GM12878 (cell line): ENCODE measurements around the gene SULT1C4. TPM values are rescaled to one million over a fixed set of nuclear protein-coding genes. Genes with fewer than 3 reads are reported as not detected.

Experiments used
- ATAC-seq: fragments of 200-7000 bp; cut with Tn5 transposase; 3 replicates; pipeline ENCODE4 v1.9.1; 2020; ENCODE audit warnings: mild to moderate bottlenecking, moderate library complexity
- BruUV-seq: library from RNA; stranded (reverse); fragments of 400-500 nt; replicated peaks from 2 replicates; lab custom pipeline; 2021; lab: Mats Ljungman, UMichigan
- CTCF ChIA-PET: fragments of 300-600 bp; sonication (Branson Sonifier 250); formaldehyde crosslinking; extraction: SDS; loops from one replicate; lab custom pipeline; 2021; ENCODE audit warnings: inconsistent platforms; lab: Yijun Ruan, JAX
- POLR2A ChIA-PET: fragments of 350-600 bp; formaldehyde crosslinking; extraction: SDS; loops from one replicate; lab custom pipeline; 2021; ENCODE audit warnings: inconsistent platforms; lab: Charles Lee
- RAD21 ChIA-PET: fragments of 300-600 bp; sonication (Branson Sonifier 250); formaldehyde crosslinking; loops from one replicate; lab custom pipeline; 2023; ENCODE audit warnings: antibody characterized with exemption; ENCODE audit not compliant: unreplicated experiment; lab: Charles Lee
- SMC1A ChIA-PET: fragments of 300-600 bp; sonication (Branson Sonifier 250); formaldehyde crosslinking; loops from one replicate; lab custom pipeline; 2023; ENCODE audit not compliant: unreplicated experiment, uncharacterized antibody; lab: Charles Lee
- DNase-seq: peaks from one replicate; pipeline ENCODE4 v3.0.0-alpha.2; 2011; ENCODE audit warnings: low read depth, low spot score
- FAIRE-seq: peaks from 3 replicates; lab custom pipeline; 2011; peaks lifted over from hg19 to GRCh38; lab: Jason Lieb, UNC
- H2AFZ ChIP-seq: 2 replicates; pipeline ENCODE4 v1.6.0; 2011; ENCODE audit warnings: low read depth, low read length, control low read depth; ENCODE audit not compliant: control insufficient read depth
- H3K27ac ChIP-seq: 2 replicates; pipeline ENCODE4 v1.5.1; 2011; ENCODE audit warnings: control low read depth; ENCODE audit not compliant: control insufficient read depth, insufficient read depth
- H3K27me3 ChIP-seq, 2 experiments: replicated peaks in 1 of 2; 2 replicates each; pipeline versions ENCODE4 v1.6.0 to v1.6.1; 2011; ENCODE audit warnings: low read length in 1 of 2; ENCODE audit not compliant: control insufficient read depth in 2 of 2, insufficient read depth in 2 of 2
- H3K36me3 ChIP-seq, 2 experiments: 2 replicates each; pipeline ENCODE4 v1.5.1; 2011; ENCODE audit warnings: low read length in 1 of 2; ENCODE audit not compliant: control insufficient read depth in 2 of 2, insufficient read depth in 2 of 2
- H3K4me1 ChIP-seq: 2 replicates; pipeline ENCODE4 v1.6.1; 2011; ENCODE audit warnings: mild to moderate bottlenecking, low read length, moderate library complexity, mixed read lengths; ENCODE audit not compliant: control insufficient read depth, insufficient read depth
- H3K4me2 ChIP-seq: 2 replicates; pipeline ENCODE4 v1.6.0; 2011; ENCODE audit warnings: control low read depth; ENCODE audit not compliant: control insufficient read depth, insufficient read depth
- H3K4me3 ChIP-seq: fragments of 200-600 bp; sonication (generic); 2 replicates; pipeline ENCODE4 v1.5.1; 2016
- H3K79me2 ChIP-seq: 2 replicates; pipeline ENCODE4 v1.6.0; 2011; ENCODE audit warnings: low read length; ENCODE audit not compliant: control insufficient read depth, insufficient read depth
- H3K9ac ChIP-seq: 2 replicates; pipeline ENCODE4 v1.8.0; 2011; ENCODE audit warnings: low read length, control low read depth, mixed read lengths; ENCODE audit not compliant: control insufficient read depth, insufficient read depth
- H3K9me3 ChIP-seq: replicated peaks from 3 replicates; pipeline ENCODE4 v1.5.1; 2011; ENCODE audit warnings: mild to moderate bottlenecking, low read length; ENCODE audit not compliant: control insufficient read depth, insufficient read depth
- H4K20me1 ChIP-seq: 2 replicates; pipeline ENCODE4 v1.6.0; 2011; ENCODE audit not compliant: control insufficient read depth, insufficient read depth
- GATAD2B ChIP-seq: fragments of 450-650 bp; conservative IDR thresholded peaks from 2 replicates; pipeline ENCODE4 v1.6.1; 2017; ENCODE audit warnings: low read depth, mild to moderate bottlenecking, moderate library complexity
- IKZF2 ChIP-seq, 2 experiments: fragments of 450-650 bp; IDR thresholded peaks; 2 replicates each; pipeline ENCODE4 v1.6.1; 2017; ENCODE audit warnings: mild to moderate bottlenecking in 2 of 2, moderate library complexity in 2 of 2
- KDM1A ChIP-seq: fragments of 200-600 bp; sonication (generic); IDR thresholded peaks from 2 replicates; pipeline ENCODE4 v1.6.1; 2016; ENCODE audit warnings: borderline replicate concordance
- NFYA ChIP-seq: IDR thresholded peaks from 2 replicates; pipeline ENCODE4 v1.6.1; 2011; ENCODE audit warnings: low read depth, mild to moderate bottlenecking, low read length, improper control_type of control experiment, borderline replicate concordance
- POU2F2 ChIP-seq: IDR thresholded peaks from 3 replicates; pipeline ENCODE4 v1.6.1; 2011; ENCODE audit warnings: low read depth, mild to moderate bottlenecking, low read length, borderline replicate concordance
- RUNX3 ChIP-seq: IDR thresholded peaks from 2 replicates; pipeline ENCODE4 v1.6.1; 2012; ENCODE audit warnings: low read length, inconsistent platforms
- STAT3 ChIP-seq: IDR thresholded peaks from 2 replicates; pipeline ENCODE4 v1.6.1; 2011; ENCODE audit warnings: low read depth, low read length, improper control_type of control experiment
- WGBS: methylation state at CpG from one replicate; pipeline ENCODE4 v1.1.6; 2016; ENCODE audit warnings: low lambda C conversion rate; ENCODE audit not compliant: insufficient replicate concordance, insufficient coverage; ENCODE audit errors: missing lambda C conversion rate; 5-methylcytosine and 5-hydroxymethylcytosine counted together
- in situ Hi-C: fragments of 300-500 bp; cut with MboI; formaldehyde crosslinking; loops from 9 replicates; pipeline ENCODE4 v1.14.3; 2018; ENCODE audit warnings: mixed read lengths
- intact Hi-C: fragments of 100-400 bp; cut with micrococcal nuclease; formaldehyde crosslinking; loops from one replicate; pipeline ENCODE4 v1.14.2; 2022; ENCODE audit not compliant: unreplicated experiment
- polyA plus RNA-seq, 11 experiments: library from polyadenylated mRNA; depleted of rRNA in 4 of 11; unstranded in 6 of 11; stranded (reverse) in 5 of 11; fragments of >200 nt; fragmentation: Nextera tagmentation in 4 of 11; fragmentation: Illumina TruSeq in 1 of 11; extraction: Ambion mirVana in 4 of 11; extraction: Trizol in 1 of 11; gene quantifications; 1 replicate in 1 of 11; 2 replicates in 10 of 11; pipeline versions ENCODE4 v1.2.1 to v1.2.3, GENCODE V29; 2011 to 2016; ENCODE audit warnings: inconsistent platforms in 2 of 11, missing spikeins in 2 of 11, low read depth in 1 of 11
- total RNA-seq, 4 experiments: library from RNA; depleted of rRNA in 3 of 4; stranded (reverse); fragments of >200 nt in 3 of 4; fragmentation: Illumina TruSeq in 1 of 4; extraction: Trizol in 1 of 4; gene quantifications; 2 replicates each; pipeline versions ENCODE4 v1.2.1 to v1.2.3, GENCODE V29; 2013 to 2021
- TF ChIP-seq, protein P1 (sequence below): fragments of 450-650 bp; IDR thresholded peaks from 2 replicates; pipeline ENCODE4 v1.6.1; 2016; ENCODE audit warnings: mild to moderate bottlenecking, moderate library complexity, borderline replicate concordance
- TF ChIP-seq, protein P2 (sequence below): IDR thresholded peaks from 2 replicates; pipeline ENCODE4 v1.6.1; 2011; ENCODE audit warnings: mild to moderate bottlenecking, low read depth, low read length, moderate library complexity; ENCODE audit not compliant: insufficient replicate concordance
- TF ChIP-seq, protein P3 (sequence below): IDR thresholded peaks from 2 replicates; pipeline ENCODE4 v1.6.1; 2011; ENCODE audit warnings: low read depth, mild to moderate bottlenecking, low read length, moderate library complexity, borderline replicate concordance; ENCODE audit errors: extremely low read depth
- TF ChIP-seq, protein P4 (sequence below): fragments of 450-650 bp; IDR thresholded peaks from 2 replicates; pipeline ENCODE4 v1.6.1; 2017; ENCODE audit warnings: mild to moderate bottlenecking, moderate library complexity

The SULT1C4 gene
- total and polyA plus RNA-seq, 10 of the 15 experiments (the other 5 are each of a cell fraction or from before 2014, with no cell fraction given) = 0.04 TPM; not detected in 9

DNA sequence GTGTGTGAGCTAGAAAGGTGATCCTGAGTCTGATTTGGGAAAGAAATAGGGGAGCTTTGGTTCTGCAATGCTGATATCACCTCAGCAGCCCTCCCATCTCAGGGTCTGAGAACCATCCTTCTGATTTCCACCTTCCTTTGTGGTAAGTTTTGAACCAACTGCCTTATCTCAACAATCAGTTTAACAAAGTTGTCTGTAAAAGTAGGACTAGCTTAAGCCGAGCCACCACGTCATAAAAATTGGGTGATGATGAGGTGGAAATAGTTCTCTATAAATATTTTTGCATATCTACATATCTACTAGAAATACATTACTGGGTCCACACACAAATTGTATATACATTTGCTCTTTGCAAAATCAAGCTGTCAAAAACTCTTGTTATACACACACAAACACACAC lies 1.1 kb downstream of the SULT1C4 start:
- H3K4me2 ChIP-seq = no peak overlapping the region
- in situ Hi-C loops = no loop called here
- FAIRE-seq (no peak), DNase-seq (no peak), ATAC-seq (no peak)
- no peaks in the 10 kb centered on the region for H3K4me1 ChIP-seq
- H4K20me1 ChIP-seq = no peaks in the 10 kb centered on the region
- 30% methylated on average over 2 of the region's 2 CpGs for WGBS
- BruUV-seq = no TSS peak
- SMC1A ChIA-PET = interaction anchor here (1.2 to 1.4 kb wide), 2 partner anchors 10 to 36 kb away, joined by 3 read pairs; no protein-coding TSS in a partner anchor
- CTCF ChIA-PET = no interaction called here
- no peak overlapping the region for H2AFZ ChIP-seq
- POLR2A ChIA-PET = no interaction called here
- H3K27me3 ChIP-seq = no peaks in the 10 kb centered on the region
- H3K9me3 ChIP-seq = no peaks in the 10 kb centered on the region
- intact Hi-C loops = no loop called here
- H3K9ac ChIP-seq = no peak overlapping the region
- H3K27ac ChIP-seq = no peak overlapping the region
- H3K79me2 ChIP-seq = no peaks in the 10 kb centered on the region
- no peaks in the 10 kb centered on the region for H3K36me3 ChIP-seq
- H3K4me3 ChIP-seq = no peak overlapping the region
- RAD21 ChIA-PET = no interaction called here
- TF ChIP-seq, protein P1, sequence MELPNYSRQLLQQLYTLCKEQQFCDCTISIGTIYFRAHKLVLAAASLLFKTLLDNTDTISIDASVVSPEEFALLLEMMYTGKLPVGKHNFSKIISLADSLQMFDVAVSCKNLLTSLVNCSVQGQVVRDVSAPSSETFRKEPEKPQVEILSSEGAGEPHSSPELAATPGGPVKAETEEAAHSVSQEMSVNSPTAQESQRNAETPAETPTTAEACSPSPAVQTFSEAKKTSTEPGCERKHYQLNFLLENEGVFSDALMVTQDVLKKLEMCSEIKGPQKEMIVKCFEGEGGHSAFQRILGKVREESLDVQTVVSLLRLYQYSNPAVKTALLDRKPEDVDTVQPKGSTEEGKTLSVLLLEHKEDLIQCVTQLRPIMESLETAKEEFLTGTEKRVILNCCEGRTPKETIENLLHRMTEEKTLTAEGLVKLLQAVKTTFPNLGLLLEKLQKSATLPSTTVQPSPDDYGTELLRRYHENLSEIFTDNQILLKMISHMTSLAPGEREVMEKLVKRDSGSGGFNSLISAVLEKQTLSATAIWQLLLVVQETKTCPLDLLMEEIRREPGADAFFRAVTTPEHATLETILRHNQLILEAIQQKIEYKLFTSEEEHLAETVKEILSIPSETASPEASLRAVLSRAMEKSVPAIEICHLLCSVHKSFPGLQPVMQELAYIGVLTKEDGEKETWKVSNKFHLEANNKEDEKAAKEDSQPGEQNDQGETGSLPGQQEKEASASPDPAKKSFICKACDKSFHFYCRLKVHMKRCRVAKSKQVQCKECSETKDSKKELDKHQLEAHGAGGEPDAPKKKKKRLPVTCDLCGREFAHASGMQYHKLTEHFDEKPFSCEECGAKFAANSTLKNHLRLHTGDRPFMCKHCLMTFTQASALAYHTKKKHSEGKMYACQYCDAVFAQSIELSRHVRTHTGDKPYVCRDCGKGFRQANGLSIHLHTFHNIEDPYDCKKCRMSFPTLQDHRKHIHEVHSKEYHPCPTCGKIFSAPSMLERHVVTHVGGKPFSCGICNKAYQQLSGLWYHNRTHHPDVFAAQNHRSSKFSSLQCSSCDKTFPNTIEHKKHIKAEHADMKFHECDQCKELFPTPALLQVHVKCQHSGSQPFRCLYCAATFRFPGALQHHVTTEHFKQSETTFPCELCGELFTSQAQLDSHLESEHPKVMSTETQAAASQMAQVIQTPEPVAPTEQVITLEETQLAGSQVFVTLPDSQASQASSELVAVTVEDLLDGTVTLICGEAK = no peak
- TF ChIP-seq, protein P2, sequence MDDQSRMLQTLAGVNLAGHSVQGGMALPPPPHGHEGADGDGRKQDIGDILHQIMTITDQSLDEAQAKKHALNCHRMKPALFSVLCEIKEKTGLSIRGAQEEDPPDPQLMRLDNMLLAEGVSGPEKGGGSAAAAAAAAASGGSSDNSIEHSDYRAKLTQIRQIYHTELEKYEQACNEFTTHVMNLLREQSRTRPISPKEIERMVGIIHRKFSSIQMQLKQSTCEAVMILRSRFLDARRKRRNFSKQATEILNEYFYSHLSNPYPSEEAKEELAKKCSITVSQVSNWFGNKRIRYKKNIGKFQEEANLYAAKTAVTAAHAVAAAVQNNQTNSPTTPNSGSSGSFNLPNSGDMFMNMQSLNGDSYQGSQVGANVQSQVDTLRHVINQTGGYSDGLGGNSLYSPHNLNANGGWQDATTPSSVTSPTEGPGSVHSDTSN = no peak
- no peak for TF ChIP-seq NFYA
- TF ChIP-seq, protein P3, sequence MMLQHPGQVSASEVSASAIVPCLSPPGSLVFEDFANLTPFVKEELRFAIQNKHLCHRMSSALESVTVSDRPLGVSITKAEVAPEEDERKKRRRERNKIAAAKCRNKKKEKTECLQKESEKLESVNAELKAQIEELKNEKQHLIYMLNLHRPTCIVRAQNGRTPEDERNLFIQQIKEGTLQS = no peak
- TF ChIP-seq, protein P4, sequence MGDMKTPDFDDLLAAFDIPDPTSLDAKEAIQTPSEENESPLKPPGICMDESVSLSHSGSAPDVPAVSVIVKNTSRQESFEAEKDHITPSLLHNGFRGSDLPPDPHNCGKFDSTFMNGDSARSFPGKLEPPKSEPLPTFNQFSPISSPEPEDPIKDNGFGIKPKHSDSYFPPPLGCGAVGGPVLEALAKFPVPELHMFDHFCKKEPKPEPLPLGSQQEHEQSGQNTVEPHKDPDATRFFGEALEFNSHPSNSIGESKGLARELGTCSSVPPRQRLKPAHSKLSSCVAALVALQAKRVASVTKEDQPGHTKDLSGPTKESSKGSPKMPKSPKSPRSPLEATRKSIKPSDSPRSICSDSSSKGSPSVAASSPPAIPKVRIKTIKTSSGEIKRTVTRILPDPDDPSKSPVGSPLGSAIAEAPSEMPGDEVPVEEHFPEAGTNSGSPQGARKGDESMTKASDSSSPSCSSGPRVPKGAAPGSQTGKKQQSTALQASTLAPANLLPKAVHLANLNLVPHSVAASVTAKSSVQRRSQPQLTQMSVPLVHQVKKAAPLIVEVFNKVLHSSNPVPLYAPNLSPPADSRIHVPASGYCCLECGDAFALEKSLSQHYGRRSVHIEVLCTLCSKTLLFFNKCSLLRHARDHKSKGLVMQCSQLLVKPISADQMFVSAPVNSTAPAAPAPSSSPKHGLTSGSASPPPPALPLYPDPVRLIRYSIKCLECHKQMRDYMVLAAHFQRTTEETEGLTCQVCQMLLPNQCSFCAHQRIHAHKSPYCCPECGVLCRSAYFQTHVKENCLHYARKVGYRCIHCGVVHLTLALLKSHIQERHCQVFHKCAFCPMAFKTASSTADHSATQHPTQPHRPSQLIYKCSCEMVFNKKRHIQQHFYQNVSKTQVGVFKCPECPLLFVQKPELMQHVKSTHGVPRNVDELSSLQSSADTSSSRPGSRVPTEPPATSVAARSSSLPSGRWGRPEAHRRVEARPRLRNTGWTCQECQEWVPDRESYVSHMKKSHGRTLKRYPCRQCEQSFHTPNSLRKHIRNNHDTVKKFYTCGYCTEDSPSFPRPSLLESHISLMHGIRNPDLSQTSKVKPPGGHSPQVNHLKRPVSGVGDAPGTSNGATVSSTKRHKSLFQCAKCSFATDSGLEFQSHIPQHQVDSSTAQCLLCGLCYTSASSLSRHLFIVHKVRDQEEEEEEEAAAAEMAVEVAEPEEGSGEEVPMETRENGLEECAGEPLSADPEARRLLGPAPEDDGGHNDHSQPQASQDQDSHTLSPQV = no peak
- TF ChIP-seq STAT3 = no peak
- no peak for TF ChIP-seq GATAD2B
- no peak for TF ChIP-seq IKZF2 (IDR thresholded peaks at IDR 0.05)
- no peak for TF ChIP-seq RUNX3
- no peak for TF ChIP-seq POU2F2
- TF ChIP-seq KDM1A = no peak
